ENCODE measurements around the gene CAMTA1. TPM values are rescaled to one million over a fixed set of nuclear protein-coding genes. Genes with fewer than 3 reads are reported as not detected.

Gene CAMTA1
- polyA plus RNA-seq, 1 of the 3 experiments (the other 2 are of a cell fraction), result 63.1 TPM

- no peak overlapping the region for H3K9ac ChIP-seq
- 63% methylated on average over 8 of the region's 8 CpGs for WGBS (ENCODE audit: low lambda C conversion rate)
- H2AFZ ChIP-seq (ENCODE audit: low read depth), result 0 out of 2 replicates have a peak overlapping the region, but pooled peaks have one; percentile 46
- peaks cover 3% of the 10 kb centered on the region for H3F3A ChIP-seq (replicated peaks; ENCODE audit: insufficient read depth)
- peak overlapping the region; percentile 33; the same call in 1 of the 2 replicates for H3K4me2 ChIP-seq
- H3K79me2 ChIP-seq (ENCODE audit: insufficient read depth), result no peaks in the 10 kb centered on the region
- TF ChIP-seq NFIC (IDR thresholded peaks at IDR 0.05; ENCODE audit: borderline replicate concordance), result peak; percentile 41
- TF ChIP-seq USF2 (IDR thresholded peaks at IDR 0.05; ENCODE audit: borderline replicate concordance, low read depth, low read length), result no peak
- no peaks in the 10 kb centered on the region for H3K27me3 ChIP-seq (ENCODE audit: insufficient read depth)
- H3K9me3 ChIP-seq, result no peaks in the 10 kb centered on the region
- H3K27ac ChIP-seq (ENCODE audit: low read depth in 2 of 2, low read length in 1 of 2), result peak overlapping the region in 1 of 2 experiments; percentile 20; a peak in 1 of 4 replicates
- DNase-seq, result no peak
- POLR2A ChIA-PET, result no interaction called here
- CTCF ChIA-PET, result no interaction called here
- no peaks in the 10 kb centered on the region for H4K20me1 ChIP-seq (ENCODE audit: insufficient read depth)
- H3K4me1 ChIP-seq (ENCODE audit: control insufficient read depth in 1 of 2, insufficient read depth in 2 of 2, low read depth in 1 of 2, low read length in 1 of 2), result no peaks in the 10 kb centered on the region
- H3K4me3 ChIP-seq (ENCODE audit: low read depth in 2 of 2, low read length in 1 of 2), result no peak overlapping the region
- H3K9me2 ChIP-seq, result no peaks in the 10 kb centered on the region
- H3K36me3 ChIP-seq (replicated peaks in 1 of 2; ENCODE audit: control insufficient read depth in 1 of 2, insufficient read depth in 2 of 2, low read length in 1 of 2), result no peaks in the 10 kb centered on the region
These were observed 351.1 kb downstream of the CAMTA1 start for GRCh38 chr1:7136166-7136953.

GRCh38 chr1:7140251-7140650 is 355.0 kb downstream of the CAMTA1 start:
- H3K79me2 ChIP-seq (ENCODE audit: insufficient read depth), result no peaks in the 10 kb centered on the region
- no peaks in the 10 kb centered on the region for H3K9me3 ChIP-seq
- ChIA-PET POLR2A (no interaction called here), CTCF (interaction anchor here (1.3 kb wide), 1 partner anchor 70 kb away, joined by 4 read pairs; no protein-coding TSS in a partner anchor)
- DNase-seq, result no peak
- peaks cover 3% of the 10 kb centered on the region for H3F3A ChIP-seq (replicated peaks; ENCODE audit: insufficient read depth)
- H3K4me3 ChIP-seq (ENCODE audit: low read depth in 2 of 2, low read length in 1 of 2), result no peak overlapping the region
- H3K9ac ChIP-seq, result no peak overlapping the region
- H3K9me2 ChIP-seq, result no peaks in the 10 kb centered on the region
- H3K4me2 ChIP-seq, result no peak overlapping the region
- H3K27me3 ChIP-seq (ENCODE audit: insufficient read depth), result no peaks in the 10 kb centered on the region
- no peak overlapping the region for H3K27ac ChIP-seq (ENCODE audit: low read depth in 2 of 2, low read length in 1 of 2)
- no peaks in the 10 kb centered on the region for H4K20me1 ChIP-seq (ENCODE audit: insufficient read depth)
- H3K36me3 ChIP-seq (replicated peaks in 1 of 2; ENCODE audit: control insufficient read depth in 1 of 2, insufficient read depth in 2 of 2, low read length in 1 of 2), result no peaks in the 10 kb centered on the region
- no peaks in the 10 kb centered on the region for H3K4me1 ChIP-seq (ENCODE audit: control insufficient read depth in 1 of 2, insufficient read depth in 2 of 2, low read depth in 1 of 2, low read length in 1 of 2)
- no peak overlapping the region for H2AFZ ChIP-seq (ENCODE audit: low read depth)
- TF ChIP-seq USF1 (IDR thresholded peaks at IDR 0.05; ENCODE audit: borderline replicate concordance, low read depth) (no peak), MEF2A (IDR thresholded peaks at IDR 0.05; ENCODE audit: borderline replicate concordance, low read depth) (no peak), TCF12 (IDR thresholded peaks at IDR 0.05) (no peak), ELF1 (IDR thresholded peaks at IDR 0.05) (no peak), NFIC (IDR thresholded peaks at IDR 0.05; ENCODE audit: borderline replicate concordance) (no peak), RAD21 (IDR thresholded peaks at IDR 0.05; ENCODE audit: low read length) (no peak), RCOR1 (IDR thresholded peaks at IDR 0.05; ENCODE audit: low read length) (no peak), USF2 (IDR thresholded peaks at IDR 0.05; ENCODE audit: borderline replicate concordance, low read depth, low read length) (no peak), MAX (IDR thresholded peaks at IDR 0.05; ENCODE audit: low read depth) (no peak)
